Islet of Langerhans (tissue), 1 donor: Measurements from ENCODE around the gene KRT79.
"Not testable (repeated sequence)": the region's sequence is repeated elsewhere in the genome, so short reads cannot be mapped to it uniquely, and the experiment has no call there.

Source experiments
- FAIRE-seq: peaks from one replicate; lab custom pipeline; 2011; peaks lifted over from hg19 to GRCh38; lab: Jason Lieb, UNC

The KRT79 gene

DNA sequence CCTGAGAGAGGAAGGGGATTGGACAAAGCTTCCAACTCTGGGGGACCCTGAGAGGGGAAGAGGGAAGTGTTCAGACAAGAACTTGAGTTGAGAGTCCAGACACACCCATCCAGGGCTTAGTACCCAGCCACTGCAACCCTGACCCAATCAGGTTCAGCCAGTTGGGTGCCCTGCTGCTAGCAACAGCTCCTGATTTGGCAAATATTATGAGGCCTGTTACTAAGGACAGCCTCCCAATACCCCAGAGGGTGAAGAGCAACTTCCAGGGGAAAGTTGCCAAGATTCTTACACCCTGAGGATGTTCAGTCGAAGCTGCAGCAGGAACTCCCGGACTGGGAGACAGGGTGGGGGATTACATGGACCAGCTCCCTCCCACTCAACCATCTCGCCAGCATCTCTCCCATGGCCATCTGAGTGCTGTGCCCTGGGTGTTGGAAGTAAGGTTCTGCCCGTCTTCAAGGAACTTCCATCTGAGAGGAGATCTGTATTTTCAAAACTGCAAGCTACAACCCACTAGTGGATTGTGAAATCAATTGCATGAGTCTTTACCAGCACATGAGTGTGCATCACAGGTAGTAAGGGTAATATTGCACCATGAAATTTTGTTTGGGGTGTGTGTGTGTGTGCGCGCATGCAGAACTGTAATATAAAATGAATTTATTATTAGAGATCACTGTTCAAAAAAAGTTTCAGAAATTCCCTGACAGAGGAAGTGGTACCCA lies 26.2 kb upstream of the KRT79 start:
- FAIRE-seq = no peak

DNA sequence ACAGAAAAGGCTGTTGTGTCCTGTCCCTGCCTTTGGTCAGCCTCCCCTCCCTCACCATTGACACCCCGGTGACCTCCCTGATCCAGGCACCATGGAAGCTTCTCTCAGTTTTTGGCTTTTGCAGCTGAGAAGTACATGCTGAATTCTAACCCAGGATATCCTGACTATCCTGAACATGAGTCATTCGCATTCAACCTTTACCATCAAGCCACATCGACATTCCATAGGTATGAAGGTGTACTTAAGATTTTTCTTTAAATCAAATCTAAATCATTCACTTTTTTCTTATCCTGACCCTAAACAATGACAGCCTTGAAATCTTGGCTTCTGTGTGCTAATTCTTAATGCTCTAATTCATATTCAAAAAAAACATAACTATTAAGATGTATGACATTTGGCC lies 23.4 kb upstream of the KRT79 start:
- FAIRE-seq = no peak

DNA sequence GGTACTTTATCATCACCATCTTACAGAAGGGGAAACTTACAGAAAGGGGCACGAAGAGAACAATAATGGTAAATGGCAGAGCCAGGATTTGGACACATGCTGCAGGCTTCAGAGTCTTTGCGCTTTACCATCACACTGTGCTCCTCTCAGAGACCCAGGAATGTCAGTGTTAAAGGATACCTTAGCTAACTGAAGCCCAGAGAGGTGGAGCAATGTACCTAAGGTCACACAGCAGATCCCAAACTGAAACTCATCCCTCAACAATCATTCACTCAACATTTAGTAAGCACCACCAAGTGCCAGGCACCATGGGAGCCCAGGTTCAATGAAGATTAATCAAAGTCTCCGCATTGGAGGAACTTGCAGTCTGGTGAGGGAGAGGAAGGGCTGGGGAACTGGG lies 22.7 kb upstream of the KRT79 start:
- FAIRE-seq = no peak

DNA sequence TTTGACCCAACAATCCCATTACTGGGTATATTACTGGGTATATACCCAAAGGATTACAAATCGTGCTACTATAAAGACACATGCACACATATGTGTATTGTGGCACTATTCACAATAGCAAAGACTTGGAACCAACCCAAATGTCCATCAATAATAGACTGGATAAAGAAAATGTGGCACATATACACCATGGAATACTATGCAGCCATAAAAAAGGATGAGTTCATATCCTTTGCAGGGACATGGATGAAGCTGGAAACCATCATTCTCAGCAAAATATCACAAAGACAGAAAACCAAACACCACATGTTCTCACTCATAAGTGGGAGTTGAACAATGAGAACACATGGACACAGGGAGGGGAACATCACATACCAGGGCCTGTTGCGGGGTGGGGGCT lies 22.0 kb upstream of the KRT79 start:
- not testable (repeated sequence) for FAIRE-seq

DNA sequence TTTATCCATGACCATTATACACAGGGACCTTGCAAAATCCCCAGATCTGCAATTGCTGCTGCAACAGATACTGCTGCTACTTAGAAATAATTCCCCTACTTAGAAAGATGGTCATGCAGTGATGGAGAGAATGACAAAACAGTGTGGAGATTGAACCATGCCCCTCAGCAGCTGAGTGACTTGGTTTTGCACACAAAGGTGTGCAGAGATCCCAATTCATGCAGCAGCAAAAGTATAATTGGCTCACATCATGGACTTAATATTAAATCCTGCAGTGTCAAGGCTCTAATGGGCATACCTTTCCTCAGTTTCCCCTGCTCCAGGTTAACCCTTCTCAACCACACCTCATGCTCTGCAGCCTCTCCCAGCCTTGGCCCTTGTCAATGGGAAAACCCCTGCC lies 17.7 kb upstream of the KRT79 start:
- FAIRE-seq = no peak

DNA sequence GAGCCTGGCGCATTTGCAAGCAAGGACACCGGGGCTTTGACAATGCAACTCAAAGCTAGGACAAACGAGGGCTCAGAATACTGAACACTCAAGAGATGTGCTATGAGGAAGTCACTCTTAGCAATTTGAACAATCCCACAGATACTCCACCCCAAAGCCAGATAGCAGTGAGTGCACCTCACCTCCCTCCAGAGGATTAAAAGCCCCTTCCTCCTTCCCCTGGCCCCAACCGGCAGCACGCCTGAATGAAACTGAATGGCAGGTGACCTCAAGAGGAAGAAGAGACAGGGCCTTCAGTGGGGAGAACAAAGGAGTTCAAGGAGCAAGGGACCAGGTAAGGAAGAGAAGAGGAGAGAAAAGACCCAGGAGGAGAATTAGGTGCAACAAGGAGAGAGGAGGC lies 16.6 kb upstream of the KRT79 start:
- no peak for FAIRE-seq

DNA sequence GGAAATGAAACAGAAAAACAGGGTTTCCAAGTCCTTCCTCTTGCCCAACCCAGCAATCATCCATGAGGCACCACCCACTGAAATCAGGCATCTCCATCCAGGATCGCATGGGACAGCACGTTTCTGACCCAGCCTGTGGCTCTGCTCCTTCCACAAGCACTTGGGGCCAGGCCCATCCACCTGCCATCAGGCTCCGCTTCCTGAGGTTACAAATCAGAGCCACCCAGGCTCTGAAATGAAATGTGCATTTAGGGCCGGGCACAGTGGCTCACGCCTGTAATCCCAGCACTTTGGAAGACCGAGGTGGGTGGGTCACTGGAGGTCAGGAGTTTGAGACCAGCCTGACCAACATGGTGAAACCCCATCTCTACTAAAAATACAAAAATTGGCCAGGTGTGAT lies 15.4 kb upstream of the KRT79 start:
- no peak for FAIRE-seq

DNA sequence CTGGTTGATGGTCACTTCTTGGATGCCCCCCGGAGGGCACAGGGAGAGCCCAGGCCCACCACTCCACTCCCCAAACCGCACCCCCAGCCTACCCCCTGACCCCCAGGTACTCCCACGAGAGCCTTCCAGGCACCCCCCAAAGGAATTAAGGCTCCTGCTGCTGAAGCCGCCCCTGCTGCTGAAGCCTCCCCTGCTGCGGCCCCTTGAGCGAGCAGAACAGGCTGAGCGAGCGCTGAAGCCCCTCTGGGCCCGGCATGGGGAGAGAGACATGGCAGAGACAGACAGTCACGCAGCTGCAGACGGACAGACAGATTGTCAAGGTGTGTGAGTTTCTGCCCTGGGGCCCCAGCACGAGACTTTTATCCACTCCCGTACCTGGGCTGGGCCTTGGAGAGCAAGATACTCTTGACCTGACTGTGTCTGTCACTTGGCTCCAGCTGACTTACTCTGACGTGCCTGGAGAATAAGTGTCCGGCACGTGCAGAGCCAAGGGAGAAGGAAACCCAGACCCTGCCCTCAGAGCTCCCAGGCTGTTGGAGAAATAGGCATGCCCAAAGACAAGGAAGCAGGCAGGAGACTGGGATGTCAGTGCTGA lies 14.6 kb upstream of the KRT79 start, which contains the start of gene KRT78:
KRT78 (minus strand) TSS at position 334 of the 595 bp plus-strand sequence; CDS start at position 270, 64 bp downstream.
- no peak for FAIRE-seq

DNA sequence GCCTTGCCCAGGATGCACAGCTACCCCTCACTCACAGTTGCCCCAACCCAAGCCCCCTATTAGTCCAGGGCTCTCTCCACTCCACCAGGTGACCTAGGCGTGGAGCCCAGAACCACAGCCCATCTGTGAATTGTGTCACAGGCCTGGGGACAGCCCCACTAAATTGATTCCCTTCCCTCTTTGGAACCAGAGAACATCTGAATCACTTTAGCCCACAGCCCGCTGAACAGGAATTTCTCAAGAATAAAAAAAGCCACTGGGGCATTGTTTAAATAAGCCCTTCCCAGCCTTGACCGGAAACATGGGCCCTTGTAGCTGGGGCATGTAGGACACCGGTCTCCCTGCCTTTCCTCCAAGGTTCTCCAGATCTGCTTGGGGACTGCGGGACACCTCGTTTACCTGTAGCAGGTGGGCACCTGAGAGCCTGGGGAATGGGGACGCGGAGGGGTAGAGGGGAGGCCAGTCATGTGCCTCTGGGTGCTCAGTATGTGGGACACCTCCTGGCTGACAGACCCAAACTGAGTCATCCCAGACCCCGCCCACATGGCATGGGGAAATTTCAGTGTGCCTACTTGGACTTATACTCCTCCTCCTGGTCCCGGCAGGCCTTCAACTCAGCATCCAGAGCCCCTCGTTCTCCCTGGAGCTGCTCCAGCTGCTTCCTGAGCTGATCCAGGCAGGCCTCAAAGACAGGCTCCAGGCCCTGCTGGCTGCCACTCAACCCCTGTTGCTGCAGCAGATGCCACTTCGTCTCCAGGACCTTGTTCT lies 13.4 kb upstream of the KRT79 start:
- no peak for FAIRE-seq

DNA sequence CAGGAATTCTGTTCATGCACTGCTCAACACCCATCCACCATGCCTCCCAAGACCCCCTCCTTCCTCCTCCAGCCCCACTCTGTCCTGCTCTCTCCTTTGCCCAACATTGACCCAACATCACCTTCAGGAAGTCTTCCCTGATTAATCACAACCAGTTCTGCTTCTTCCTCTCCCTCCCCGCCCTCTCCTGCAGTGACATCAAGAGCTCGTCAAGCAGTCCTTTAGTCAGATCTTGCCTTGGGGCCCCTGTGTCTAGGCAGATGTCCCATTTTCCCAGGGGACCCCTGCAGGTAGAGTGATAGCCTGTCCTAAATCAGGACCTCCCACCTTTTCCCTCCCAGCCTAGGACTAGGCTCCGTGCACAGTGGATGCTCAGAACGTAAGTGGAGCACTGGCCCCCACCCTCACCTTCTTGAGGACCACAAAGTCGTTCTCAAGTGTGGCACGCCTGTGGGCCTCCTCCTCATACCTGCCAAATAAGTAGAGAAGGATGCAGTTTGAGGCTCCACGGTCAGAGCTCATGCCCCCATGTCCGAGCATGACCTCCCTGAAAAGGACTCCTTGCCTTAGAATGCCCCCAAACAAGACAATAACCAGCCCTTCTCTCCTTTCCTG lies 12.4 kb upstream of the KRT79 start:
- no peak for FAIRE-seq

DNA sequence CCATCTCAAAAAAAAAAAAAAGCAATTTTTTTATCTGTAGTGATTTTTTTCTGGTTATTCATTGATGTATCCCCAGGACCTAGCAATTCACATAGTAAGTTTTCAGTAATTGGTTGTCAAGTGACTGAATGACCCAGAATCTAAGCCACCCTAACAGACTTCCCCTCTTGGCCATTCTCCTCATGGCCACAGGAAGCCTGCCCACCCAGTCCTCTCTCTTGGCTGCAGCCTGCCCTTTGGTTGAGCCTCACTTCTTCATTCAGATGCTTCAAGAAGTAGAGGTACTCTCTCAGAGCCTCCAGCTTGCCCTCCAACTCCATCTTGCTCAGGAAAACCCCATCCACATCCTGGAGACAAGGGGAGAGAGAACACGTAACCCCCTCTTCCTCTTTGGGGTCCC lies 11.8 kb upstream of the KRT79 start:
- FAIRE-seq = no peak

DNA sequence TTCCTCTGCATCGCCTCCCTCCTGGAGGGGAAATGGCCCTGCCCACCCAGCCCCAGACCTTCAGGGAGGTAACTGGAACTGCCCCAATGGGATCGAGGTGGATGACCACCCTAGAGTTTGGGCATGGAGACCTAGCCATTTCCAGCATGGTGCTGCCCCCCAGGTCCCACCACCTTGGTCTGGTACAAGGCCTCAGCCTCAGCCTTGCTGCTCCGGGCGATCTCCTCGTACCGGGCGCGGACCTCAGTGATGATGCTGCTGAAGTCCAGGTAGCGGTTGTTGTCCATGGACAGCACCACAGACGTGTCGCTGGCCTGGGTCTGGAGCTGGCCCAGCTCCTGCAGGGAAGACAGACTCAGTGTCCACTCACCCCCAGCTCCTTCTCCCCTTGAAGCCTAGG lies 10.3 kb upstream of the KRT79 start:
- FAIRE-seq = no peak

DNA sequence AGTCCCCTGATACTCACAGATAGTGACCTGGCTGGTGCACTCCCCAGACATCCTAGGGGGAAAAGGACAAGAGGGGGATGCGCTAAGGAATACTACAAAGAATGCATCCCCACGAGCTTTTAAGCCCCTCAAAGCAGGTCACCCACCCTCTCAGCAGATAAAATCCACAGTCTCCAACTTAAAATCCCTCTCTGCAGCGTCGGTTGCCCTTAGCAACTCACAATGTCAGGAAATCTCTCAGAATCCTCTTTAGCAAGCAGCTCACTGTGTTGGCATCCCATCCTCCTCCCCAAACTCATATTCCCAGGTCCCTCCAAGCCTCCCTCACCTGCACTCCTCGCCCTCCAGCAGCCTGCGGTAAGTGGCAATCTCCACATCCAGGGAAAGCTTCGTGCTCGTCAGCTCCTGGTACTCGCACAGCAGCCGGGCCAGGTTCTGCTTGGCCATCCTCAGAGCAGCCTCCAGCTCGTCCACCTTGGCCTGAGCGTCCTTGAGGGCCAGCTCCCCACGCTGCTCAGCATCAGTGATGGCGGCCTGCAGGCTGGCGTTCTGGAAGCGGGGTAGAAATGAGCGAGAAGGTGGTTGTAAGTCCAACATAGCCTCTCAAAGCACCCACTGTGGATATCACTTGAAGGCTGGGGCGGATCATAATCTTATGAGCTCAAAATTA lies 5.5 kb upstream of the KRT79 start:
- no peak for FAIRE-seq

DNA sequence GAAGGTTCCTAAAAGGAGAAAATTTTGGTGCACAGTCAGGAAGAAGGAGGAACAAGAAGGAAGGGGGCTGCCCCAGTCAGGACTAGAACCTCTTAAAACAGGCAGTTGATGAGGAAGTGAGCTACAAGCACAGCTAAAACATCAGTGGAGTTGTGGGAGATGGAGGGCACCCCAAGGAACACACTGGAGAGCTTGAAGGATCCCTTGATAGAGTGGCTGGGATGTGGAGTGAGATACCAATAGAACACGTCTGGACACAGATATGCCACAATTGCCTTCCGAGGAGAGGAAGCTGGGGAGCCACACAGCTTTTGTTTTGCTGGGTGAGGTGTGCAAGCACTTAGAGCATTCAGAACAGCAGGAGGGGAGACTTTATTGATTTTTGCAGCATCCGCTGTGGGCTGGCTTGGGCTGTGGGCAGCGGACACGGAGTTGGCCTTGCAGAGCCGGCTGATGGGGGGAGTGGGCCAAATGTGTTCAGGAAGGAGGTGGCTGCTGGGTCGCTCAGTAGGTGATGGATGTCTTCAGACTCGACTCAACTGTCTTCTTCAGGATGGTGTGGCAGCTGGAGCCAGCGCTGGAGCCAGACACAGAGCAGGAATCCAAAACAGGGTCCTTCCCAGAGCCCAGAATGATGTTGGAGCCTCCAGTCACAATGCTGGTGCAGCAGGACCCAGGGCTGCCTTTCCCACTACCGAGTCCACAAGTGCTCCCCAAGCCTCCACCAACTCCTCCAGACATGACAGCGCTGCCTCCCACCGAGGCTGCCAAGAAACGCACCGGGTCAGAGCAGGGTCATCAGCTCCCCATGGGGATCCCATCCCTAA lies 4.7 kb upstream of the KRT79 start:
- FAIRE-seq = no peak

DNA sequence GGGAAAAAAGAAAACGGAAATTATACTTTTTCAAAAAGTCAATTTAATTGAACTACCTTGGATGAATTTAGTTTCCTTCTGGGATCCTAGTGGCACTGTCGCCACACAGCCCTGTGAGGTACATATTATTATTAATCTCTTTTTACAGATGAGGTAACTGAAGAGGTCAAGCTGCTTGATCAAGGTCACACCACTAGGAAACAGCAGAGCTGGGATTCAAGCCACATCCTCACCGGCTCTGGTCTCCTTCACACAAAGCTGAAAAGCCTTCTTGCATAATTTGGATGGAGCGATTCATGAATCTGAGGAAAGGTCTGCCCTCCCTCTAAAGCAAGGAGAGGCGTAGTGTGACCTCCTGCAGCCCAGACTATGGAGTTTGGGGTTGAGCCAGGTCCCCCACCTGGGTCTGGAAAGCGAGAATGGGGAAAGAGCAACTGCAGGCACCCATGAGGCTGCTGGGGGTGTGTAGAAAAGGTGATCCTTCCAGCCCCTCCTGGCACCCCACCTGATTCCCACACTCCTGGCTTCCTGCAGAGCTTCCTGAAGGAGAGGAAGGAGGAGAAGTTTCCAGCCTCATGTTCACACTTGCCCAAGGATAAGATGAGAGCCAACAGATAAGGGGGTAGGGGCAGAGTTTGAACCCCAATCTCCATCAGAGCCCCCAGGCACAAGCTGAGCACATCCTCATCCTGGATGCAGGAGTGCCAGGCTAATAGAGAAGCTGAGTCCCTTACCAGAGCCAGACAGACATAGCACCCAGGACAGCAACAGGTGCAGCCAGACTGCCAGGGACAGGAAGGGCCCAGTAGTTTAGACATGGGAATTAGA lies 3.9 kb upstream of the KRT79 start:
- no peak for FAIRE-seq

DNA sequence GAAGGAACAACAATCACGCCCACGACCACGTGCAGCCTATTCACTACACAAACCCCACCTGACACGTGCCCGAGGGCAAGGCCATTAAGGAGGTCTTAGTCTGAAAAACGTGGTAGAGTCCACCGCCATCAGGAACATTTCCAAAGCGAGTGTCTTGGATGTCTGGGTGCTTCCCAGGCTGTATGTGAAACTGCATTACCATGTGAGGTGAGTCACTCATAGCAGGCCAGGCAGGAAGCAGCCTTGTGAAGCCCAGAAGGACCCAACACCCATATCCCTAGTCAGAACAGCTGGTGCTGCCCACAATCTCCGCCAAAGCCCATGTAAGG lies 3.3 kb upstream of the KRT79 start:
- no peak for FAIRE-seq

DNA sequence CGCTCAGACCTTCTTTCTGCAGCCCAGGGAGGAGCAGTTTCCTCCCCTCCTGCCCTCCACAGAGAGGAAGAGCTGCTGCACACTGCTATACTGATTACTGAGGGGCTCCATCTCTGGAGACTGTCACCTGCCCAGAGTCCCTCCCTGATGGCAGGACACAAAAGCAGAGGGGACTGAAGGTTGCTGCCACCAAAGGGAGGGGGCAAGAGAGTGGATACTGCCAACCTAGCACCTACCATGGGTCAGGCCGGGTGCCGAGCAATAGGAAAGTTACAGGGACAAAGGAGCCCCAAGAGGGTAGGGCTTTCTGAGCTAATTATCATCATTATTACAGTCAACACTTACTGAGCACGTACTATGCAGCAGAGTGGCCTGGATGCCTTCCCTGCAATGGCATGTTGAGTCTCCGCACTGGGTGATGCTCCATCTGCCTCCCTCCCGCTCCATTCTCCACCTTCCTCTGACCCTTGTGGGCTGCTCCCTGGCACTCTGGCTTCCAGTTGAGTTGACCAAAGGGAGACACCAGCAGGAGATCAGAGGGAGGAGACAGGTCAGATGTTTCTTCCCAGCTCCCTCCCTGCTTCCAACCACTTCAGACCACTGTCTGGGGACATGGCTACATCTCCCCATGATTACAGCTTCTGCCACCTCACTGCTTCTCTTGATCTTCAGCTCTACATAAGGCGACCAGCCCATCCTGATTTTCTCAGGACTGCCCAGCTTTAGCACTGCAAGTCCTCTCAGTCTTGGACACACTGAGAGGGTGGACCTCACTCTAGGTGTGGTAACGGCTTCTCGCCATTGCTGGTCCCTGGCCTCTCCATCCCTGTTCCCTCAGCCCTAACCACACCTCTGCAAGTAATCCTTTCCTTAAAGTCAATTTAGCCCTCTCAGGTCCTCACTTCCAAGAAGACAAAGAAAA lies 2.6 kb upstream of the KRT79 start:
- no peak for FAIRE-seq

DNA sequence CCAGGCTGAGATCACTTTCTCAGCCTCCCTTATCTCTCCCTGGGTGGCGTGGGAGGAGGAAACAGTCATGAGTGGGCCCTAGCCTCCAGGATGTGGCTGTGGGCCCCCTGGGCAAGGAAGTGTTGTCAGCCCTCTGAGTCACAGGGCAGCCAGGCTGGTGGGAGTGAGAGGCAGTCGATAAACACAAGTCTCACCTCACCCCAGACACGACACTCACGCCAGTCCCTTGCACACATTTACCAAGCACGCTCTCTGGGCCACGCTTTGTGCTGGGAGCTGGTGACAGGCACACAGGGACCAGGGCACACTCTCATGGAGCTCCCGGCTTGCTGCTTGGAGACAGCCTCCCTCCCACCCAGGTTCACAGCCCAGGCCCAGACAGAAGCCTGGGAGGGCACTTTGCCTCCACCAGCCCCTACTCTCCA lies 1.9 kb upstream of the KRT79 start:
- no peak for FAIRE-seq

DNA sequence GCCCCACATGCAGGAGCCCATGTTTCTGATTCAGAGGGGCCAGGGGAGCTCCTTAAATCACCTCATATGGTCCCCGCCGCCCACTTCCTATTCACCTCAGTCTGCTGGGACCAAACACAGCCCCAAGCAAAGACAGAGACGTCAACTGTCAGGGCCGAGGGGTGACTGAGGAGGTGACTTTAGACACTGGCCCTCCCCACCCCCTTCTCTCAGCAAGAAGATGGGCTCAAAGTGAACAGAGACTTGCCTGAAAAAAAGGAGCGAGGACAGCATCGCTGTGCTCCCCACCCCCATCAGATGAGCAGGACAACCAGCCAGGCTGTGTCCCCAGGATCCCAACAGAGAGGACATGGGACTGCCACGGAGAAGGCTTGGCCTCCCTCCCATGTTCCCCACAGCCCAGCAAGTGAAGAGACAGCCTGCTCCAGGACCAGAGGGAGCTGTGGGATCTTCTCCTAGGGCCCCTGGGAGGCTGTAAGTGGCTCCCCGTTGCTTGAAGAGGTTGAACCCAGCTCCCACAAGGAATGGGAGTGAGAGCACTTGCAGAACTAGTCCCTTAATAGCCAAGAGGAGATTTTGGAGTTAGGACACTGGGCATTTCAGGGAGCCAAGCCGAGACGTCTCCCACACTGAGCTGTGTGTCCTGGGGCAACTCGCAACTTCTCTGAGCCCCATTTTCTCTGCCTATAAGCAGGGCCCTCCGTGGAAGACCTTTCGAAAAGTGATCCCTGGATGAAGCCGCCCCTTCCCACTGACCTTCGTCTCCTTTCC lies 1.3 kb upstream of the KRT79 start:
- no peak for FAIRE-seq
